Fibroblast of pulmonary artery (primary cell): ENCODE results near the gene CFAP53.

Source experiments
- DNase-seq: peaks from one replicate; pipeline ENCODE4 v3.0.0-alpha.2; 2010; ENCODE audit warnings: low read depth
- H3K4me3 ChIP-seq: replicated peaks from 2 replicates; pipeline ENCODE4 v1.5.1; 2011; ENCODE audit warnings: low read depth, mild to moderate bottlenecking, control low read depth, low read length, moderate library complexity
- CTCF ChIP-seq: IDR thresholded peaks from 2 replicates; pipeline ENCODE4 v1.5.1; 2011; ENCODE audit warnings: mild to moderate bottlenecking, control low read depth, low read length, inconsistent platforms; ENCODE audit errors: missing control alignments

The CFAP53 gene

GRCh38 chr18:50276452-50276851, 10.2 kb upstream of the CFAP53 start:
- TF ChIP-seq CTCF, result no peak
- no peak for DNase-seq
- H3K4me3 ChIP-seq, result no peak overlapping the region

- DNase-seq, result no peak
- H3K4me3 ChIP-seq, result no peak overlapping the region
- no peak for TF ChIP-seq CTCF
Measured at GRCh38 chr18:50275503-50276036, 9.3 kb upstream of the CFAP53 start.

GRCh38 chr18:50274941-50275340, 8.6 kb upstream of the CFAP53 start:
- H3K4me3 ChIP-seq, result no peak overlapping the region
- no peak for DNase-seq
- no peak for TF ChIP-seq CTCF

- no peak overlapping the region for H3K4me3 ChIP-seq
- TF ChIP-seq CTCF, result no peak
- no peak for DNase-seq
Measured at GRCh38 chr18:50274044-50274442, 7.7 kb upstream of the CFAP53 start.

- TF ChIP-seq CTCF, result no peak
- no peak overlapping the region for H3K4me3 ChIP-seq
- no peak for DNase-seq
Measured at GRCh38 chr18:50273203-50274043, 7.1 kb upstream of the CFAP53 start.

- TF ChIP-seq CTCF, result no peak
- H3K4me3 ChIP-seq, result no peak overlapping the region
- no peak for DNase-seq
Measured at GRCh38 chr18:50272568-50272967, 6.3 kb upstream of the CFAP53 start.
